Inferior parietal cortex (tissue), 1 donor: ENCODE measurements around the gene DCAF4L1.

Experiments used
- DNase-seq: peaks from one replicate; pipeline ENCODE4 v3.0.0-alpha.2; 2016; ENCODE audit errors: extremely low spot score

The DCAF4L1 gene, protein sequence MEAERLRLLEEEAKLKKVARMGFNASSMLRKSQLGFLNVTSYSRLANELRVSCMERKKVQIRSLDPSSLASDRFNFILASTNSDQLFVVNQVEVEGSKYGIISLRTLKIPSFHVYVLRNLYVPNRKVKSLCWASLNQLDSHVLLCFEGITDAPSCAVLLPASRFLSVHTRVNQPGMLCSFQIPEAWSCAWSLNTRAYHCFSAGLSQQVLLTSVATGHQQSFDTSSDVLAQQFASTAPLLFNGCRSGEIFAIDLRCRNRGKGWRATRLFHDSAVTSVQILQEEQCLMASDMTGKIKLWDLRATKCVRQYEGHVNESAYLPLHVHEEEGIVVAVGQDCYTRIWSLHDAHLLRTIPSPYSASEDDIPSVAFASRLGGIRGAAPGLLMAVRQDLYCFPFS

DNA sequence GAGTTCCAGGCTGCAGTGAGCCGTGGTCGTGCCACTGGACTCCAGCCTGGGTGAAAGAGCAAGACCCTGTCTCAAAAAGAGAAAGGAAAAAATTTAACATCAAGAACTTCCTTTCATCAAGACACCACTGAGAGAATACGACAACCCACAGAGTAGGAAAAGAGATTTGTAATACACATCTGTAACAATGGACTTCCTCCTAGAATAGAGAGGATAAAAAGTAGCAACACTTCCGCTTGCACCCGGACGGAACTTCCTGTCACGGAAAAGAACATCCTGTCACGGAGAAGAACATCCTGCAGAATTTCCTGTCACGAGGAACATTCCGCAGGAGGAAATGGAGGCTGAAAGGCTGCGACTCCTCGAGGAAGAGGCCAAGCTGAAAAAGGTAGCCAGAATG is at the start of gene DCAF4L1:
TSS of gene DCAF4L1 (plus strand) at position 301 of the 400 bp plus-strand sequence. CDS start at position 338, 37 bp downstream.
- no peak for DNase-seq

DNA sequence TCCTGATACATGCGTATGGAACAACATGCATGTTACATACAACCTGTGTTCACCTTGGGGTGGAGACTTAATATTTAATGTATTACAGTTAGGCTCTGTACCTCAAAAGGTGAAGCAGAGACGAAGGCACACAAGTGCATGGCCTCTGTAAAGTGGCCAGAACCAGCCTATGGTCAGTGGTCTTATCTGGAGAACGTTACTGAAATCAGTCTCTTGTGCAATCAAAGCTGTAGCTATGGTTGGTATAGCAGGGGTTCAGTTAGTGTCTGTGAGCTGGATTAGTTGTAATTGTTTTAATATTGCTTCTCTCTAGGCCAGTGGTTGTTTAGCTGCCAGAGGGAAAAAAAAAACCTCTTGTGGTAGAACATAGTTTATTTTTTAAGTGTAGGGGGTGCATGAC is 48.6 kb upstream of the DCAF4L1 start:
- no peak for DNase-seq

DNA sequence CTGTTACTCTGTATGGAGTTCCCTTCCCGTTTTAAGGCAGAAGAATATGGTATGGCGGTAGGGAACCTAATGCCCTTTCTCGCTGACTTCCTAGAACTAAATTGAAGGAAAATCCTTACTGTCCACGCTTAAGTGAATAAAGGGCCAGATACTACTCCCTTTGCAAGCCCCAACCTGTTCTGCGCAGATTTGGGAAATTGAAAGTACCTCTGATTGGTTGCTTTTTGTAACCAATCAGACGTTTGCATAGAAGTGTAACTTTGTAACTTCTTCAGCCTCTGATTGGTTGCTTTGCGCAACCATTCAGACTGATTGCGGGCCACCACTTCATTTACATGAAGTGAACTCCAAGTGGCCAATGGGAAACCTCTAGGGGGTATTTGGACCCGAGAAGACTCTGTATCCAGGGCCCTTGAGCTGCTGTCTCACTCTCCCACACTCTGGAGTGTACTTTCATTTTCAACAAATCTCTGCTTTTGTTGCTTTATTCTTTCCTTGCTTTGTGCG is 47.5 kb upstream of the DCAF4L1 start:
- DNase-seq, result no peak

DNA sequence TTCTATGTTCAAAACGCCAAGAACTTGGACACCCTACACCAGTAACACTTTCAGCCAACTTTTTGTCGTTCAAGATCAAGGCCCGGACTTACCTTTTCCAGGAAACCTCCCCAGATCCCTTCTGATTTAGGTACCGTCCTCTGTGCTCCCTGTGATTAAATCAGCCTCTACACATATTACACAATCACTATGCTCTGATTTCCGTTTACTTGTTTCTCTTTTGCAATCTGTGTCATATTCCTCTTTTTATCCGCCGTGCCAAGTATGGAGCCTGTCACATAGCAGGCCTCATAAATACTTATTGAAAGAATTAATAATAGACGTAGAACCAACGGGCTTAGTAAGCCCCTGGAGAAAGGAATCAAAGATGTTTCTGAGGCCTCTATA is 47.0 kb upstream of the DCAF4L1 start:
- DNase-seq, result no peak

DNA sequence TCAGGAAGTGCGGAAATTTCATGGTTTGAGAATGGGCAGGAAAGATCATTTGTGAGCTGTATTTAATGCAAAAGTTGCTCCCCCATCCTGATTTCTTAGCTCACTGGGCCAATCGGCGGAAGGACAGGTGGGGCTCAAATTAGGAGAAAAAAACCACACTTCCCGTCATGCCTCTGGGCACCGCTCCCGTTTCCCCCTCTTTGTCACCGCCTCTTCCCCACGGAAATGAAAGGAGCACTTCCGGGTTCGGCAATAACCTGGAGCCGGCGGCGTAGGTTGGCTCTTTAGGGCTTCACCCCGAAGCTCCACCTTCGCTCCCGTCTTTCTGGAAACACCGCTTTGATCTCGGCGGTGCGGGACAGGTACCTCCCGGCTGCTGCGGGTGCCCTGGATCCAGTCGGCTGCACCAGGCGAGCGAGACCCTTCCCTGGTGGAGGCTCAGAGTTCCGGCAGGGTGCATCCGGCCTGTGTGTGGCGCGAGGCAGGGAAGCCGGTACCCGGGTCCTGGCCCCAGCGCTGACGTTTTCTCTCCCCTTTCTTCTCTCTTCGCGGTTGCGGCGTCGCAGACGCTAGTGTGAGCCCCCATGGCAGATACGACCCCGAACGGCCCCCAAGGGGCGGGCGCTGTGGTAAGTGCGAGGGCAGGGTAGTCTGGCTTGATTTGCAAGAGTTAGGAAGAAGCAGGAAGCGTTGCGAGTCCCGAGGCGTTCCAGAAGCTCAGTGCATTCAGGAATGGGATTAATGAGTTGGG is 46.5 kb upstream of the DCAF4L1 start, which contains the start of gene TMEM33:
TSS of gene TMEM33 (plus strand) at position 529 of the 751 bp plus-strand sequence. CDS start at position 585, 56 bp downstream.
- peak; percentile 96 for DNase-seq

DNA sequence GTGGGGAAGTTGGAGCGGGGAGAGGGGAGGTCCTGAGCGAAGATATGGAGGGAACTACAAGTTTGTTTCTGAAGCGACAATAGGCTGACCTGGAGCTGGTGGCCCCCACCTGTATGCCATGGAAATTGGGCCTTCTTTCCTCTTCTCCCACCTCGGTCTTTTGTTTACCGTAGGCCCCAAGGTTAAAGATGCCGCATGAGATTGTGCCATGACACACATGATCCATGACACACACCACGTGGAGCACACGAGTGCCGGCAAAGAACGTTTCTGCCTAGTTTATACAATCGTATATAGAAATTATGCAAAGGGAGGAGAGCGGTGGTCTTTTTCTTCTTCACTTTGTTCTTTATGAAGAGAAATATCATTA is 45.9 kb upstream of the DCAF4L1 start:
- no peak for DNase-seq

DNA sequence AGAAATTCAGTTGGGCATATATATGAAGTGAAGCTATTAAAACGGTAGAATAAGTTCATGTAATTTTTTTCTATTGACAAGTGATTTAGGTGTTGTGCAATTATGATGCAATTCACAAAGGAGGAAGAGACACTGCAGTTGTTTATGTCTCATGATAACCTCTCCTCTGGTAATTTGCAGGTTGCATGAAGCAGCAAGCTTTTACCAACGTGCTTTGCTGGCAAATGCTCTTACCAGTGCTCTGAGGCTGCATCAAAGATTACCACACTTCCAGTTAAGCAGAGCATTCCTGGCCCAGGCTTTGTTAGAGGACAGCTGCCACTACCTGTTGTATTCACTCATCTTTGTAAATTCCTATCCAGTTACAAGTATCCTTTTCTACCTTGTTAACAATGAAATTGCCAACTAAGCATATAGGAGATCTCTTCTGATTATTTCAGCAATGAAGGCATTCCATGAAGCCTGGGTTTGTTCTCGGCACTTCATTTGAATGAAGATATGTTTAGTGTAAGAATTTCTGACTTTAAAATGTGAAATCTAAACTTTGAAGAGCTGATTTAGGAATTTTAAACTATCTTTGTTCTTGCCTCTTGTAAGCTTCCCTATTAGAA is 42.4 kb upstream of the DCAF4L1 start:
- DNase-seq, result no peak

DNA sequence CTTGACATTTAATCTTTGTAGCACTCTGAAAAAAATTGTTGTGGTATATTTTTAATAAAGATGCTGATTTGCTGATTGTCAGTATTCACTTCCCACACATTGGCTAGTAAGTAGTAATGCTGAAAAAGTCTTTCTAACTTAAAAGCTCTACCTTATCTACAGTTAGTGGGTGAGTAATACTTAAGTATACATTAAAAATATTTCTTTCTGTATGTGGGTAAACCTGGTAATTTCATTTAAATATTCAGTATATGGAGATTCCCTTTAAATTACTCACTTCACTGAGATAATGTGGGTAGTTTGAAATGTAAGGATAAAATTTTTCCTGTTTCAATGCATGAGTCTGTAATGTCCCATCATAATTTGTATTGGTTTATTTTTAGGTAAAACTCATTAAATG is 40.7 kb upstream of the DCAF4L1 start:
- no peak for DNase-seq

DNA sequence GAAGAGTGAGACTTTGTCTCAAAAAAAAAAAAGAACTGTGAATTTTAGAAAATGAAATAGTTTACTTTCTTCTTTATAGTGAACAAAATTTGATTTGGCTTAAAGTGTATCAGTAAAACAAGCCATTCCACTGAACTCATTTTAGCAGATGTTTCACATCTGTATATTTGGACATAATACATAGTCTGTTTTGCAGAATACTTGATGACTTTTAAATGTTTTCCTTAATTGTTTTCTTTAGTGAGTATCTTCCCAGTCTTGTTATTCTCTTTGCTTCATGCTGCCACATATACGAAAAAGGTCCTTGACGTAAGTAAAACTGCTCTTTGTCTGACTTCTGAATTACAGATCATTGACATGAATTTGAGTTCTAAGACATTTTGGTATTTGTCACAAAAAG is 38.0 kb upstream of the DCAF4L1 start:
- no peak for DNase-seq

DNA sequence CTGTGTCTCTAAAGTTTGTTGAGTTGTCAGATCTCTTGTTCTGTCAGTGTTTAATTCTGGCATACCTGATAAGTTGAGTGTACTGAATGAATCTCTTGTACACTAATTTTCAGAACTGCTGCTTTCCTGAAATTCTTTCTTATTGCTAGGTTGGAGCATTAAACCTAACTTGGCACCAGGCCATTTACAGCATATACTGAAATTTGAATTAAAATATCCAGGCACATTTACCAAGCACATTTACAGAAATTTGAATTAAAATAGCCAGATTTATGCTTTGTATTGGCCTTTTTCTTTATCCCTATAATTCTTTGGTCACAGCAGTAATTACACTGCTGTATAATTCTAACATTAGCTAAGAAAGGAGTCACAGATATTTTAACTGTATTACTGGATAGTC is 37.5 kb upstream of the DCAF4L1 start:
- DNase-seq, result no peak

DNA sequence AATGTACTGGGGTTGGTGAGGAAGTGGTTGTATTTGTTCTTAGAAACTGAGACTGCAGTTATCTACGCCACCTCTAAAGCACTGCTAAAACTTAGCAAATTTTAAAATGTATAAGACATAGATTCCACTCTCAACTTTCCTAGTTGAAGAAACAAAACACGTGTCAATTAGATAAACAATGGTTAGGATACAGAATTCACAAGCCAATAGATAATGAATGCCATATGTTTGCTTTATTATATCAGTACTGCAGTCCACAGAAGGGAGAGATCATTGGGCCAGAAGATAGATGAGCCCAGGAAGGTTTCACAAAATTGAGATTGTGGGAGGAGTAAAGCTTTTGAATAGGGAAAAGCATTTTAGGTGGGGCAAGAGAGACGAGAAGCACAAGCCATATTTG is 32.0 kb upstream of the DCAF4L1 start:
- DNase-seq, result no peak

DNA sequence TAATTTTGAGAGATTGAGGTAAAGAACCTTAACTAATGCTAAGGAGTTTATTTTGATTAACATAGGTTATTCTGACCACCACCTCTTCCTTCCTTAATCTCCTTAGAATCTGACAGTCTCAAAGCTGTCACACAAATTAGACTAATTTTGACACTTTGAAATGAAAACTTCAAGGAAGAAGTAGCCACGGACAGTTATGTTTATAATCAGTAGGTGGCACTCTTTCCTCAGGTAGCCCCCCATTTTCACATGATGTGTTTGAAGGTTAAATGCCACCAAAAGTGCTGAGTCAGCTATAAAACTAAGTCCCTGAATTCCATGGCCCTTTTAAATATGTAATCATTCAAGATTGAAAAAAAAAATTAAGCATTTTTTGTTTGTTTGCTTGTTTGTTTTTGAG is 23.9 kb upstream of the DCAF4L1 start:
- DNase-seq, result no peak

DNA sequence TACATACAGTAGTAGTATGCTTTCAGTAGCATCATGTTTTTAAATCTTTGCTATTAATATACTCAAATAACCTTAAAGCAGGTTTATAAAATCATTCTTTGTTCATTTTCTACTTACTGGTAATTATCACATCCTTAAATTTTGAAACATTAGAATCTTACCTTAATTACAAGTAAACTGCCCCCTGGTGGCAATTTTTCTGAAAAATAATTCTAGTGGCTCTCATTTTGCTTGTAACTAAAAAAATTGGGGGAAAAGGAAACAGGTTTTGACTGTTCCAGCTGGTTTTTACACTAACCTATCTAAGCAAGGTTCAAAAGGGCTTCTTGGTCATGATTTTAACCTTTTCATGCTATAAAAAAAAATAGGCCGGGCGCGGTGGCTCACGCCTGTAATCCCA is 18.5 kb upstream of the DCAF4L1 start:
- DNase-seq, result peak; percentile 49

DNA sequence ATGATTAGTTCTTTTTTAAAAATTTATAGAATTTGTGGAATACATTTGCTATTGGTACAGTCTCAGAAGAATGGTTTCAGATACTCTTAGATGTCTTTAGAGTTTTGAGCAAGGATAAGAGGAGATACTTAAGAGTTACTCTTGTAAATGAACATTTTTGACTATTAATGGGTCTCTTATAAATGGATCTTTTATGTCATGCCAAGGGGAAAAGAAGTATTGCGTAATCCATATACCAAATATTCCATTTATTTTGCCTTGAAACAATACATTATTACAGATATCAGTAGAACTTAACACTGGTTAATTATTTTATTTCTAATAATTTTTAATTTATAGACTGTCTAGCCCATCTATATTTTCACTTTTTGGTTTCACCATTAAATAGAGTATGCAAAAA is 17.2 kb upstream of the DCAF4L1 start:
- no peak for DNase-seq

DNA sequence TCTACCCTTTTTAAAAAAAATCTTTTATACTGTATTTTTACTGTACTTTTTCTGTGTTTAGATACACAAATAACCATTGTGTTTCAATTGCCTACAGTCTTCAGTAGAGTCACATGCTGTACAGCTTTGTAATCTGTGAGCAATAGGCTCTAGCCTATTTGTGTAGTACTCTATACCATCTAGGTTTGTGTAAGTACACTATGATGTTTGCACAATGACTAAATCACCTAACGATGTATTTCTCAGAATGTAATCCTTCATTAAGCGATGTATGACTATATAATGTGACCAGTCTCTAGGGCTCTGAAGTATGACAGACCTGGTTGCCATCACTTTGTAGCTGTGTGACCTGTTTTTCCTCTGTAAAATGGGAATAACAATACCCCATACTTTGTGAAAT is 14.2 kb upstream of the DCAF4L1 start:
- DNase-seq, result no peak

DNA sequence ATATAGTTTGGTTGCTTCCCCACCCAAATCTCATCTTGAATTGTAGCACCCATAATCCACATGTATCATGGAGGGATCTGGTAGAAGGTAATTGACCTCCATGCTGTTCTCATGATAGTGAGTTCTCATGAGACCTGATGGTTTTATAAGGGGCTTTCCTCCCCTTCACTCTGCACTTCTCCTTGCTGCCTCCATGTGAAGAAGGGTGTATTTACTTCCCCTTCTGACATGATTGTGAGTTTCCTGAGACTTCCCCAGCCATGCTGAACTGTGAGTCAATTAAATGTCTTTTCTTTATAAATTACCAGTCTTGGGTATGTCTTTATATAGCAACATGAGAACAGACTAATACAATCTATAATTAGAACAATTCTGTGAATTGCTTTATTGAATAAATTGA is 11.9 kb upstream of the DCAF4L1 start:
- DNase-seq, result no peak

DNA sequence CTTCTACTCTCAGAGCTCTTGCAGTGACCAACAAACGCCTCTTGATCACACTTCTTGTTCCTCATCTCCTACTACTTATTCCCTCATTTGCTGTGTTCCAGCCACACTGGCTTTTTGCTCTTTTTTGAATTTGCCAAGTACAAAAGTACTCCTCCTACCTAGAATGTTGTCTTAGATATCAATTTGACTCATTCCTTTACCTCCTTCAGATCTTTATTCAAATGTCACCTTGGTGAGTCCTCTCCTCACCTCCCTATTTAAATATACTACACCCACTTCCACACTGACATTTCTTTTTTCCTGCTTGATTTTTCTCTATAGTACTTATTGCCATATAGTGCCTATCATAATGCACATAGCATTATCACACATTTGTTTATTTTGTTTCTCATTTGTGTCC is 6.2 kb upstream of the DCAF4L1 start:
- no peak for DNase-seq

DNA sequence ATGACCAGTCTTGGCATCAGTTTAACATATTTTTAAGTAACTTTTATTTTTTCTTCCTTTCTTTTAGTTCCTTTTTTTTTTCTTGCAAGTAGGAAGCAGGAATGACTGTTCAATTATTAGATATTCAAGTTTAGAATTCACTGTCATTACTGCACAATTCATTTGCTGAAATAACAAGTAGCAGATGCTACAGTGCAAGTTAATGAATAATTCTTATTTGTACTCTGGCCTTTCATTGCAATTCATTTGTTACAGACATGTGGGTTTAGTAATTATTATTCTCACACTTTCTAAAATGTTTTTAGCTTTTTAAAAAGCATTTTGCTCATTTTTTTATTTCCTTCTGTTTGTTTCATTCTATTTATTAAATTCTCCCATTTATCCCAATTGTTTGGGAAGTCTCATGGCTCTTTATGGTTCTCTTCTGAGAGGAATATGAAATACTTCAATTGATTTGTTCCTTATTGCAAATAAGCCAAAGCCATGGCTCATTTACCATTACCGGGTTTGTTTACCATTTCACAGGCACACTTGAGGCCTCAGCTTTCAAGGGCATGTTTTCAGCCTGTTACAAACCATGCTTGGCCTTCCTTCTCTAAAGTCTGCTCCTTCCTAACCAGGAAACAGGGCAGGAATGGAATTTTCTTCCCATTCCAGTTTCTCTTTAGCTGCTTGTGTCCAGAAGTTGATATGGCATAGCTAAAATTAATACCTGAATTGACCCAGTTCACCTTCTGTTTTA is 4.6 kb upstream of the DCAF4L1 start:
- DNase-seq, result no peak

DNA sequence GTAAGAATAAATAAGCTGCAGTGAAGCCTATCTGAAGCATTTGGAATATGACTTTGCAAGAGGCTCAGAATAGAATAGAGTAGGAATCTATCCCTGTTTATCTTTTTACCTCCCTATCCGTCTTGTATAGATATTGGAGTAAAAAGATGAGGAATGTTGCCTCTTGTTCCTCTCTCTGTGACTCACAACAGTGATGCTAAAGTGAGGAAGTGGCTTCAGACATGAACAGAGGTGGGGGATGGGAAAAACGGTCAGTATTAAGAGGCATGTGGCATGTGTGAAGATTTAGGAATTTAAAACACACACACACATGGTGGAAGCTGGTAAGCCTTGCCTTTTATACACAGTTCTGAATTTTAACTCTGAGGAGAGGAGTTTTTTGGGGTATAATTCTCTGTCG is 3.8 kb upstream of the DCAF4L1 start:
- DNase-seq, result no peak

DNA sequence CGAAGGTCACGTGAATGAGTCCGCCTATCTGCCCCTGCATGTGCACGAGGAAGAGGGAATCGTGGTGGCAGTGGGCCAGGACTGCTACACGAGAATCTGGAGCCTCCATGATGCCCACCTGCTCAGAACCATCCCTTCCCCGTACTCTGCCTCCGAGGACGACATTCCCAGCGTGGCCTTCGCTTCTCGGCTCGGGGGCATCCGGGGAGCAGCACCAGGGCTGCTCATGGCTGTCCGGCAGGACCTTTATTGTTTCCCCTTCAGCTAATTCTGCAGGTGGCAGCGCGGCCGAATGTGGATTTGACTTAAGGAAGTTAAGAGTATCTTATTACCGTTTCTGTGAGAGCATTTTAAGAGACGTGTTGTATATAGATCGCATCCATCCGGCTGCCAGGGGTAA is 1.2 kb downstream of the DCAF4L1 start:
- DNase-seq, result no peak

DNA sequence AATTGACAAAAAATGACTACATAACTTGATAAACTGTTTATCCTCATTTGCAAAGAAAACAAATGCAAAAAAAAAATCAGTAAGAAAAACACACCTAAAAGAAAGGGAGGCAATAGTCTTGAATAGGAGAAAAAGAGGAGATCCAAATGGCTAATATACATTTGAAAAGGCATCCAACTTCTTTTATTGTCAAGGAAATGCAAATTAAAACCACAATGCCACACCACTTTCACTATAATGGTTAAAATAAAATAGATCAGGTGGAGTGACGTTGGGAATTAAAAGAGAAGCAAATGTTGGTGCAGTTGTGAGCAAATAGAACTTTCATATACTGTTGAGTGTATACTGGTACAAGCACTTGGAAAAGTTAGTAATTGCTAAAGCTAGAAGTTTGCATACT is 3.6 kb downstream of the DCAF4L1 start:
- DNase-seq, result no peak

DNA sequence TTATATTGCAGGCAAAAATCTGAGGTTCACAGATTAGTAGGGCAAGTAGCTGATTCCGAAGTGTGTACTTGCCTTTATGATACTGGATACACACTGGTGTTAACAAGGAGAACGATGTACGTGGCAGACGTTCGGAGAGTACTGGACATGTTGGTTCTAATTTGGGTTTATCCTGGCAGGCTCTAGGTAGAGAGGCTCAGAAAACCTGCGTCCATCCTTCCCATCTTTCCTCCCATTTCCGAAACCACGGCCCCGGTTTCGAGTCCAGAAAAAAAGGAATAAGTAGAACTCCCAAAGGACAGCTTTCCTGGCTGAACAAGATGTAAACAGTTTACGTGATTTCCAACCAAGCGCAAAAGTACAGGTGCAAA is 8.4 kb downstream of the DCAF4L1 start:
- DNase-seq, result no peak
